PC-9 (cell line): ENCODE measurements around the gene PCDHGA4. TPM values are rescaled to one million over a fixed set of nuclear protein-coding genes. Genes with fewer than 3 reads are reported as not detected.

Source experiments
- BruUV-seq: library from RNA; stranded (reverse); fragments of 400-500 nt; replicated peaks from 2 replicates; lab custom pipeline; 2021; lab: Mats Ljungman, UMichigan
- CTCF ChIA-PET: fragments of 300-600 bp; sonication (Branson Sonifier 250); formaldehyde crosslinking; loops from one replicate; lab custom pipeline; 2022; ENCODE audit warnings: antibody characterized with exemption; lab: Charles Lee
- POLR2A ChIA-PET: fragments of 300-600 bp; sonication (Branson Sonifier 250); formaldehyde crosslinking; loops from one replicate; lab custom pipeline; 2022; ENCODE audit warnings: antibody characterized with exemption; ENCODE audit not compliant: unreplicated experiment; lab: Charles Lee
- DNase-seq, 2 experiments: peaks; one replicate each; pipeline versions ENCODE4 v3.0.0 to v3.0.0-alpha.2; 2015 to 2022; ENCODE audit warnings: mixed read lengths in 1 of 2
- H2AFZ ChIP-seq: fragments of 200-600 bp; sonication (generic); 2 replicates; pipeline ENCODE4 v1.8.1; 2017; ENCODE audit warnings: antibody characterized with exemption
- H3F3A ChIP-seq: fragments of 200-600 bp; sonication (generic); 2 replicates; pipeline ENCODE4 v1.8.1; 2017; ENCODE audit warnings: antibody characterized with exemption, mild to moderate bottlenecking, low read depth; ENCODE audit not compliant: insufficient read depth
- H3K27ac ChIP-seq: fragments of 200-600 bp; sonication (generic); 2 replicates; pipeline ENCODE4 v1.6.1; 2016; ENCODE audit warnings: mixed run types
- H3K27me3 ChIP-seq: fragments of 200-600 bp; sonication (generic); 2 replicates; pipeline ENCODE4 v1.6.1; 2016; ENCODE audit warnings: low read depth, mixed run types; ENCODE audit not compliant: insufficient read depth
- H3K36me3 ChIP-seq: fragments of 200-600 bp; sonication (generic); 2 replicates; pipeline ENCODE4 v1.6.1; 2016; ENCODE audit warnings: low read depth, mixed run types
- H3K4me1 ChIP-seq: fragments of 200-600 bp; sonication (generic); replicated peaks from 2 replicates; pipeline ENCODE4 v1.6.1; 2016; ENCODE audit warnings: mixed run types; ENCODE audit not compliant: insufficient read depth
- H3K4me2 ChIP-seq: fragments of 200-600 bp; sonication (generic); 2 replicates; pipeline ENCODE4 v1.6.1; 2017; ENCODE audit warnings: mixed run types
- H3K4me3 ChIP-seq: fragments of 200-600 bp; sonication (generic); 2 replicates; pipeline ENCODE4 v1.6.1; 2016; ENCODE audit warnings: mixed run types
- H3K79me2 ChIP-seq: fragments of 200-600 bp; sonication (generic); 2 replicates; pipeline ENCODE4 v1.6.1; 2017; ENCODE audit warnings: low read depth, mixed run types
- H3K9me2 ChIP-seq: fragments of 200-600 bp; sonication (generic); 2 replicates; pipeline ENCODE4 v1.8.1; 2017; ENCODE audit warnings: mild to moderate bottlenecking; ENCODE audit not compliant: insufficient read depth
- H3K9me3 ChIP-seq: fragments of 200-600 bp; sonication (generic); 2 replicates; pipeline ENCODE4 v1.8.1; 2016; ENCODE audit warnings: low read depth; ENCODE audit not compliant: insufficient read depth
- H4K20me1 ChIP-seq: fragments of 200-600 bp; sonication (generic); 2 replicates; pipeline ENCODE4 v1.8.1; 2017; ENCODE audit not compliant: insufficient read depth
- EZH2 ChIP-seq: fragments of 200-600 bp; sonication (generic); IDR thresholded peaks from 2 replicates; pipeline ENCODE4 v1.8.0; 2017; ENCODE audit warnings: antibody characterized with exemption, low read depth
- intact Hi-C: fragments of 100-400 bp; cut with micrococcal nuclease; formaldehyde crosslinking; loops from one replicate; pipeline ENCODE4 v1.10.0; 2022; ENCODE audit not compliant: unreplicated experiment
- total RNA-seq: library from RNA; stranded (reverse); gene quantifications from 2 replicates; pipeline ENCODE4 v1.2.3, GENCODE V29; 2021
- TF ChIP-seq, protein P1 (sequence below): fragments of 200-600 bp; sonication (generic); conservative IDR thresholded peaks from 2 replicates; pipeline ENCODE4 v1.6.1; 2017; ENCODE audit warnings: mixed run types, antibody characterized with exemption, mild to moderate bottlenecking, moderate library complexity

PCDHGA4 gene
- total RNA-seq, 1 experiment from 2014 or later, result not detected

DNA sequence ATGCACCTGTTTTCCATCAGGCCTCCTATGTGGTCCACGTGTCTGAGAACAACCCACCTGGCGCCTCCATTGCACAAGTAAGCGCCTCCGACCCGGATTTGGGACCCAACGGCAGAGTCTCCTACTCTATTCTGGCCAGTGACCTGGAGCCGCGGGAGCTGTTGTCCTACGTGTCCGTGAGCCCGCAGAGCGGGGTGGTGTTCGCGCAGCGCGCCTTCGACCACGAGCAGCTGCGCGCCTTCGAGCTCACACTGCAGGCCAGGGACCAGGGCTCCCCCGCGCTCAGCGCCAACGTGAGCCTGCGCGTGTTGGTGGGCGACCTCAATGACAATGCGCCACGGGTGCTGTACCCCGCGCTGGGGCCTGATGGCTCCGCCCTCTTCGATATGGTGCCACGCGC lies 3.2 kb upstream of the PCDHGA4 start:
- ChIA-PET POLR2A (no interaction called here), CTCF (no interaction called here)
- BruUV-seq, result no TSS peak
- Histone ChIP-seq H4K20me1 (no peaks in the 10 kb centered on the region), H3K4me2 (no peak overlapping the region), H3K9me2 (no peaks in the 10 kb centered on the region), H3F3A (no peaks in the 10 kb centered on the region), H3K36me3 (no peaks in the 10 kb centered on the region), H3K27ac (no peak overlapping the region), H3K9me3 (no peaks in the 10 kb centered on the region), H2AFZ (no peak overlapping the region), H3K79me2 (no peaks in the 10 kb centered on the region), H3K4me1 (no peaks in the 10 kb centered on the region), H3K27me3 (no peaks in the 10 kb centered on the region), H3K4me3 (no peak overlapping the region)
- TF ChIP-seq EZH2, result no peak
- no peak for DNase-seq
- intact Hi-C loops, result loop anchor here (5.0 kb wide), 1 partner anchor 211 kb away; no protein-coding TSS in a partner anchor

DNA sequence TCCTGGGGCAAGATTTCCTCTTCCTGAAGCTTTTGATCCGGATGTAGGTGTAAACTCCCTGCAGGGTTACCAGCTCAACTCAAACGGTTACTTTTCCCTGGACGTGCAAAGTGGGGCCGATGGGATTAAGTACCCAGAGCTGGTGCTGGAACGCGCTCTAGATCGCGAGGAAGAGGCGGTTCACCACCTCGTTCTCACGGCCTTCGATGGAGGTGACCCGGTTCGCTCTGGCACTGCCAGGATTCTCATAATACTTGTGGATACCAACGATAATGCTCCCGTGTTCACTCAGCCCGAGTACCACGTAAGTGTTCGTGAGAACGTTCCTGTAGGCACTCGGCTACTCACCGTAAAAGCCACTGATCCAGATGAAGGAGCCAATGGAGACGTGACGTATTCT lies 820 bp downstream of the PCDHGA4 start:
- intact Hi-C loops, result no loop called here
- no peak for DNase-seq
- Histone ChIP-seq H3K79me2 (no peaks in the 10 kb centered on the region), H2AFZ (no peak overlapping the region), H3K4me1 (no peaks in the 10 kb centered on the region), H3K27ac (no peak overlapping the region), H3K4me3 (no peak overlapping the region), H3F3A (no peaks in the 10 kb centered on the region), H3K9me3 (0 out of 2 replicates have a peak, but pooled peaks cover 4% of the 10 kb centered on the region), H3K27me3 (no peaks in the 10 kb centered on the region), H3K9me2 (no peaks in the 10 kb centered on the region), H4K20me1 (no peaks in the 10 kb centered on the region), H3K36me3 (no peaks in the 10 kb centered on the region), H3K4me2 (no peak overlapping the region)
- TF ChIP-seq, protein P1, sequence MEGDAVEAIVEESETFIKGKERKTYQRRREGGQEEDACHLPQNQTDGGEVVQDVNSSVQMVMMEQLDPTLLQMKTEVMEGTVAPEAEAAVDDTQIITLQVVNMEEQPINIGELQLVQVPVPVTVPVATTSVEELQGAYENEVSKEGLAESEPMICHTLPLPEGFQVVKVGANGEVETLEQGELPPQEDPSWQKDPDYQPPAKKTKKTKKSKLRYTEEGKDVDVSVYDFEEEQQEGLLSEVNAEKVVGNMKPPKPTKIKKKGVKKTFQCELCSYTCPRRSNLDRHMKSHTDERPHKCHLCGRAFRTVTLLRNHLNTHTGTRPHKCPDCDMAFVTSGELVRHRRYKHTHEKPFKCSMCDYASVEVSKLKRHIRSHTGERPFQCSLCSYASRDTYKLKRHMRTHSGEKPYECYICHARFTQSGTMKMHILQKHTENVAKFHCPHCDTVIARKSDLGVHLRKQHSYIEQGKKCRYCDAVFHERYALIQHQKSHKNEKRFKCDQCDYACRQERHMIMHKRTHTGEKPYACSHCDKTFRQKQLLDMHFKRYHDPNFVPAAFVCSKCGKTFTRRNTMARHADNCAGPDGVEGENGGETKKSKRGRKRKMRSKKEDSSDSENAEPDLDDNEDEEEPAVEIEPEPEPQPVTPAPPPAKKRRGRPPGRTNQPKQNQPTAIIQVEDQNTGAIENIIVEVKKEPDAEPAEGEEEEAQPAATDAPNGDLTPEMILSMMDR, result no peak
- TF ChIP-seq EZH2, result no peak
- CTCF ChIA-PET, result interaction anchor here (0.7 kb wide), 1 partner anchor 202 kb away, joined by 3 read pairs; no protein-coding TSS in a partner anchor
- no TSS peak for BruUV-seq
- POLR2A ChIA-PET, result no interaction called here

DNA sequence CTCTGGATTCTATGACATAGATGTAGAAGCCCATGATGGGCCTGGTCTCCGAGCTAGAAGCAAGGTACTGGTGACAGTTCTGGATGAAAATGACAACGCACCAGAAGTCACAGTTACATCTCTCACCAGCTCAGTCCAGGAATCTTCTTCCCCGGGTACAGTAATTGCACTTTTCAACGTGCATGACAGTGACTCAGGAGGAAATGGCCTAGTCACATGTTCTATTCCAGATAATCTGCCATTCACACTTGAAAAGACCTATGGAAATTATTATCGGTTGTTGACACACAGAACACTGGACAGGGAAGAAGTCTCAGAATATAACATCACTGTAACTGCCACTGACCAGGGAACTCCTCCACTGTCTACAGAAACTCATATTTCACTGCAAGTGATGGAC lies 1.3 kb downstream of the PCDHGA4 start:
- no peak for TF ChIP-seq EZH2
- TF ChIP-seq, protein P1, result no peak
- H3K27ac ChIP-seq, result no peak overlapping the region
- H3K4me3 ChIP-seq, result no peak overlapping the region
- BruUV-seq, result no TSS peak
- H3K4me1 ChIP-seq, result no peaks in the 10 kb centered on the region
- H2AFZ ChIP-seq, result no peak overlapping the region
- no peaks in the 10 kb centered on the region for H3K36me3 ChIP-seq
- no peaks in the 10 kb centered on the region for H3F3A ChIP-seq
- POLR2A ChIA-PET, result no interaction called here
- DNase-seq, result no peak
- H3K9me2 ChIP-seq, result no peaks in the 10 kb centered on the region
- H3K9me3 ChIP-seq, result peaks cover 6% of the 10 kb centered on the region; the same call in 1 of the 2 replicates
- no peaks in the 10 kb centered on the region for H4K20me1 ChIP-seq
- H3K27me3 ChIP-seq, result no peaks in the 10 kb centered on the region; the same call in 1 of the 2 replicates
- no peaks in the 10 kb centered on the region for H3K79me2 ChIP-seq
- no peak overlapping the region for H3K4me2 ChIP-seq
- CTCF ChIA-PET, result interaction anchor here (0.7 kb wide), 1 partner anchor 202 kb away, joined by 3 read pairs; no protein-coding TSS in a partner anchor
- intact Hi-C loops, result no loop called here

DNA sequence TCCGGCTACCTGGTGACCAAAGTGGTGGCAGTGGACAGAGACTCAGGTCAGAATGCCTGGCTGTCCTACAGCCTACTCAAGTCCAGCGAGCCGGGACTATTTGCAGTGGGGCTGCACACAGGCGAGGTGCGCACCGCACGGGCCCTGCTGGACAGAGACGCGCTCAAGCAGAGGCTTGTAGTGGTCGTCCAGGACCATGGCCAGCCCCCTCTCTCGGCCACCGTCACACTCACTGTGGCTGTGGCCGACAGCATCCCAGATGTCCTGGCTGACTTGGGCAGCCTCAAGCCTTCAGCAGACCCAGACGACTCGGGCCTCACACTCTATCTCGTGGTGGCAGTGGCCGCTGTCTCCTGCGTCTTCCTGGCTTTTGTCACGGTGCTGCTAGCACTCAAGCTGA lies 2.1 kb downstream of the PCDHGA4 start:
- Histone ChIP-seq H3F3A (no peaks in the 10 kb centered on the region), H3K9me2 (no peaks in the 10 kb centered on the region), H3K4me3 (no peak overlapping the region), H3K9me3 (peaks cover 7% of the 10 kb centered on the region; the same call in 1 of the 2 replicates), H2AFZ (no peak overlapping the region), H3K27me3 (no peaks in the 10 kb centered on the region; the same call in 1 of the 2 replicates), H4K20me1 (no peaks in the 10 kb centered on the region), H3K4me2 (no peak overlapping the region), H3K27ac (no peak overlapping the region), H3K4me1 (no peaks in the 10 kb centered on the region), H3K36me3 (no peaks in the 10 kb centered on the region), H3K79me2 (no peaks in the 10 kb centered on the region)
- intact Hi-C loops, result no loop called here
- TF ChIP-seq, protein P1, result no peak
- TF ChIP-seq EZH2, result no peak
- ChIA-PET CTCF (no interaction called here), POLR2A (no interaction called here)
- no peak for DNase-seq
- no TSS peak for BruUV-seq
